ENCODE results near the gene CLASRP.
A peak's percentile ranks its signal among the peaks of the same experiment; 100 is the strongest.
"Not testable (repeated sequence)": the region's sequence is repeated elsewhere in the genome, so short reads cannot be mapped to it uniquely, and the experiment has no call there.

CLASRP gene

GRCh38 chr19:45102481-45102880, 63.6 kb downstream of the CLASRP start:
- H3K27ac Mint-ChIP-seq = no peak overlapping the region
- H3K36me3 Mint-ChIP-seq (ENCODE audit: low read depth) = peaks cover 19% of the 10 kb centered on the region
- H3K9me3 Mint-ChIP-seq = no peaks in the 10 kb centered on the region
- intact Hi-C loops (cut with micrococcal nuclease) = no loop called here
- H3K4me1 Mint-ChIP-seq (ENCODE audit: low read depth) = peaks cover 73% of the 10 kb centered on the region
- no peak overlapping the region for H3K4me3 Mint-ChIP-seq
- H3K27me3 Mint-ChIP-seq = no peaks in the 10 kb centered on the region

DNA sequence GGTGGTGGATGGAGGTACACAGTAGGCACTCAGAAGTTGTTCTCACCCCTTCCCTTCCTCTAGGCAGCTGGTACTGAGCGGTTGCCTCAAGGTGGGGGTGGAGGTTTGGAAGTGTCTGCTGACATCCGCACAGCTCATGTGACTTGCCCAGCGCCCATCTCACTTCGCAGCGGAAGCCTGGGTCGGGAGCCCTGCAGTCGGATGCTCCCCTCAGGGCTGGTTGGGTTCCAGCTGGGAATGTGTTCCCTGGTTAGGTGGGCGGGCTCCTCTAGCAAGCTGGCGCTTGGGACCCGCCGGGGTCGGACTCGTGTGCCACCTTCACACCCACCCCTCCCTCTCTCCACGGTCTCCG, 64.3 kb downstream of the CLASRP start:
- no peak overlapping the region for H3K27ac Mint-ChIP-seq
- H3K27me3 Mint-ChIP-seq = no peaks in the 10 kb centered on the region
- H3K9me3 Mint-ChIP-seq = no peaks in the 10 kb centered on the region
- peaks cover 67% of the 10 kb centered on the region for H3K4me1 Mint-ChIP-seq (ENCODE audit: low read depth)
- peaks cover 18% of the 10 kb centered on the region for H3K36me3 Mint-ChIP-seq (ENCODE audit: low read depth)
- peak overlapping the region; percentile 8 for H3K4me3 Mint-ChIP-seq
- intact Hi-C loops (cut with micrococcal nuclease) = no loop called here

- Mint-ChIP-seq H3K9me3 (no peaks in the 10 kb centered on the region), H3K4me1 (ENCODE audit: low read depth) (peaks cover 63% of the 10 kb centered on the region), H3K27me3 (no peaks in the 10 kb centered on the region), H3K36me3 (ENCODE audit: low read depth) (peaks cover 18% of the 10 kb centered on the region), H3K4me3 (peak overlapping the region; percentile 8), H3K27ac (peak overlapping the region; percentile 14)
- intact Hi-C loops (cut with micrococcal nuclease) = no loop called here
These were observed 64.9 kb downstream of the CLASRP start for GRCh38 chr19:45103508-45104319.

DNA sequence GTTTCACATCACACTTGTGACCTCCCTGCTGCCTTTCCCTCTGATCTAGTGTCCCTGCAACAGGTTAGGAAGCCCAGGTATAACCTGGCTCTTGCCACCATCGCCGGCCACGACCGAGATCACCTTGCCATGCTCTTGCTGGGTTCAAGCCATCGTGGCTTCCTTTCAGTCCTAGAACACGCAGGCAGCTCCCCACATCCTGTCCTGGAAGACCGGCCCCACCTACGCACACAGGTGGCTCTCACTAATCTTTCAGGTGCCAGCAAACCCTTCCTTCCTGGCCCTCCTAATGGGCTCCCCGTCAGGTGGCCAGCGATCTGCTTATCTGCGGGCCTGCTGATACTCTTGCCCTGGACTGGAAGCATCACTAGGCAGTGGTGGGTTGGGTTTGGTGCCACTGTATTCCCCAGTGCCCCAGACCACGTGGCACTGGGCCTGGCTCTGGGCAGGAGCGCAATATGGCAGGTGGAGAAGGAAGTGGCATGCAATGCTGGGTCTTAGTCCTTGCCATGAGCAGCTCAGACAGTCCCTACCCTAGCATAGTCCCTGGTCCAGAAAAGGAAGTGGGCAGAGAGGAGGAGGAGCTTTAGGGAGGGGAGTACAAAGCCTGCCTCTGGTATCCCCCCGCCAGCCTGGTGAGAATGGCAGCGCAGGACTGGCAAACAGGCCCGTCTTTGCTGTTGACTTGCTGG, 66.0 kb downstream of the CLASRP start:
- Mint-ChIP-seq H3K4me1 (ENCODE audit: low read depth) (peaks cover 53% of the 10 kb centered on the region), H3K27ac (peak overlapping the region; percentile 14), H3K4me3 (no peak overlapping the region), H3K9me3 (no peaks in the 10 kb centered on the region), H3K36me3 (ENCODE audit: low read depth) (peaks cover 11% of the 10 kb centered on the region), H3K27me3 (no peaks in the 10 kb centered on the region)
- intact Hi-C loops (cut with micrococcal nuclease) = no loop called here

- H3K27me3 Mint-ChIP-seq; H3K9me3 Mint-ChIP-seq; intact Hi-C loops (cut with micrococcal nuclease); H3K36me3 Mint-ChIP-seq (ENCODE audit: low read depth); H3K27ac Mint-ChIP-seq; H3K4me3 Mint-ChIP-seq: not testable (repeated sequence)
- peaks cover 56% of the 10 kb centered on the region for H3K4me1 Mint-ChIP-seq (ENCODE audit: low read depth)
These were observed 67.5 kb downstream of the CLASRP start for GRCh38 chr19:45106363-45106762.

- Mint-ChIP-seq H3K27ac (no peak overlapping the region), H3K9me3 (no peaks in the 10 kb centered on the region), H3K27me3 (no peaks in the 10 kb centered on the region), H3K4me1 (ENCODE audit: low read depth) (peaks cover 50% of the 10 kb centered on the region), H3K4me3 (no peak overlapping the region), H3K36me3 (ENCODE audit: low read depth) (no peaks in the 10 kb centered on the region)
- intact Hi-C loops (cut with micrococcal nuclease) = no loop called here
These were observed 68.8 kb downstream of the CLASRP start for GRCh38 chr19:45107621-45108150.

DNA sequence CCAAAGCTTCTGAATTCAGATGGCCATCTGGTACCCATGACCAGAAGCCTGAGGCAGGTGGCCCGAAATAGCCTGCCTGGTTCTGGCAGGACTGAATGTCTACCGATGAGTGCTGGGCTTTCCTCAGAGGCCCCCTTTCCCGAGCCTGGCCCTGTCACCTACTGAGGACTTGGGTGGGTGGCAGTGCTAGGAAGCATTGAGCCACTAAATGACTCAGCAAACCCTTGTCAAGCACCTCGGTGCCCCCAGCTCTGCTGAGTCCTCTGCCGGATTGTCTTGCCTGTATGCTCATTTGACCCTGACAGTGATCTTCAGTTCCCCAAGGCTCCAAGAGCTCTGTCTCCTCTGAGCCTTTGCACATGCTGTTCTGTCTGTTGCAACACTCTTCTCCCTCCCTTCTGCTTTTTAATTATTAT, 72.0 kb downstream of the CLASRP start:
- no peaks in the 10 kb centered on the region for H3K36me3 Mint-ChIP-seq (ENCODE audit: low read depth)
- no peaks in the 10 kb centered on the region for H3K9me3 Mint-ChIP-seq
- H3K4me1 Mint-ChIP-seq (ENCODE audit: low read depth) = peaks cover 41% of the 10 kb centered on the region
- no peak overlapping the region for H3K4me3 Mint-ChIP-seq
- intact Hi-C loops (cut with micrococcal nuclease) = no loop called here
- H3K27ac Mint-ChIP-seq = no peak overlapping the region
- no peaks in the 10 kb centered on the region for H3K27me3 Mint-ChIP-seq

- Mint-ChIP-seq H3K36me3 (ENCODE audit: low read depth) (no peaks in the 10 kb centered on the region), H3K4me3 (no peak overlapping the region), H3K27ac (no peak overlapping the region), H3K9me3 (no peaks in the 10 kb centered on the region), H3K4me1 (ENCODE audit: low read depth) (peaks cover 55% of the 10 kb centered on the region), H3K27me3 (no peaks in the 10 kb centered on the region)
- intact Hi-C loops (cut with micrococcal nuclease) = no loop called here
These were observed 73.4 kb downstream of the CLASRP start for GRCh38 chr19:45112111-45112827.

- intact Hi-C loops (cut with micrococcal nuclease) = no loop called here
- Mint-ChIP-seq H3K36me3 (ENCODE audit: low read depth) (no peaks in the 10 kb centered on the region), H3K4me3 (no peak overlapping the region), H3K9me3 (no peaks in the 10 kb centered on the region), H3K4me1 (ENCODE audit: low read depth) (peaks cover 69% of the 10 kb centered on the region), H3K27me3 (peaks cover 5% of the 10 kb centered on the region), H3K27ac (no peak overlapping the region)
These were observed 74.8 kb downstream of the CLASRP start for GRCh38 chr19:45113628-45114027.

GRCh38 chr19:45114116-45114515, 75.3 kb downstream of the CLASRP start:
- Mint-ChIP-seq H3K4me1 (ENCODE audit: low read depth) (peaks cover 74% of the 10 kb centered on the region), H3K27ac (no peak overlapping the region), H3K27me3 (peaks cover 8% of the 10 kb centered on the region), H3K4me3 (no peak overlapping the region), H3K36me3 (ENCODE audit: low read depth) (peaks cover 3% of the 10 kb centered on the region), H3K9me3 (no peaks in the 10 kb centered on the region)
- intact Hi-C loops (cut with micrococcal nuclease) = no loop called here

DNA sequence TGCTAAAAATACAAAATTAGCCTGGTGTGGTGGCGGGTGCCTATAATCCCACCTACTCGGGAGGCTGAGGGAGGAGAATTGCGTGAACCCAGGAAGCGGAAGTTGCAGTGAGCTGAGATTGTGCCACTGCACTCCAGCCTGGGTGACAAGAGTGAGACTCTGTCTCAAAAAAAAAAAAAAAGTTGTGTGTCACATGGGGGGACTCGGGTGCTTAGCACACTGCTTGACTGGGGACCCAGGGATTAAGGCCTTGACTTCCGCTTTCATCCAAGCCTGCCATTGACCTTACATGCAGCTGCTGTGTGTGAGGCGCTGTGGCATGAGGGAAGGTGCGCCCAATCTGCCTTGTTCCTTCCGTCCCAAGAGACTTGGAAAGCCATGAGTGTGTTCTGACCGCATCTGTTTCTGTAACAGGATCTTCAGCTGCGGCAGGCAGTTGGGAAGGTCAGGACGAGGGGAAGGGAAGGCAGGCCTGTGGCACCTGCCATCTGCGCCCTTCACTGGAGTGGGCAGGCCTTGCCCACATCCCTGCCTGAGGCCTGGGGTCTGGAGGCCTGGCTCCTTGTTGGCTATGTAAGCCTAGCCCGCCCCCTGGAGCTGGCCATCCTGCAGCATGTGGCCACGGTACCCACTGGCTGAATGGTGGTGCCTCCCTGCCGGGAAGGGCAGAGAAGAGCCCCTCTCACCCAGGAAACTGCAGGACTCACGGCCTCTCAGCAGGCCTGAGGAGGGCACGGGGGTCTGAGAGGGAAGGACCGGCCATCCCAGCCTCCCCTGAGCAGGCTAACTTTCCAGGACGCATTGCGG, 77.2 kb downstream of the CLASRP start:
- Mint-ChIP-seq H3K4me3 (no peak overlapping the region), H3K9me3 (no peaks in the 10 kb centered on the region), H3K4me1 (ENCODE audit: low read depth) (peaks cover 71% of the 10 kb centered on the region), H3K36me3 (ENCODE audit: low read depth) (peaks cover 8% of the 10 kb centered on the region), H3K27ac (peak overlapping the region; percentile 60), H3K27me3 (peaks cover 8% of the 10 kb centered on the region)
- intact Hi-C loops (cut with micrococcal nuclease) = no loop called here

- Mint-ChIP-seq H3K27ac (no peak overlapping the region), H3K27me3 (peaks cover 8% of the 10 kb centered on the region), H3K4me1 (ENCODE audit: low read depth) (peaks cover 72% of the 10 kb centered on the region)
These were observed 78.3 kb downstream of the CLASRP start for GRCh38 chr19:45117167-45117594.

DNA sequence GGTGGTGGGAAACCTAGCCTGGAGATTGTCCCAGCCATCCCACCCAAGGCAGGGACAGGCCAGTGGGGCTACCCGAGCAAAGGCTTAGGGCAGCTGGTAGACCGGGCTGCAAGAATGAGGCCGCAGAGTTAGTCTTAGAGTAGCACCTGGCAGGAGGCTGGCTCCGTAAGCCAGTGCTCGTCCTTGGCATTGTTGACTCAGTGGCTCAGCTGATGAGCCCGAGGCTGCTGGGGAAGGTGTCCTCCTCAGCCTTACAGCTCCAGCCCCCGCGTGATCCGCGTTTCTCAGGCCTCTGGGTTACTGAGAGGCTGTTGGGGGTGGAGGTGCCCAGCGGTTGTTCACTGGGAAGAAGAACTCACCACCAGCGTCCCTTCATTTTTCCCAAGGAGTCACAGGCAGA, 78.8 kb downstream of the CLASRP start:
- H3K27ac Mint-ChIP-seq = peak overlapping the region; percentile 6
- intact Hi-C loops (cut with micrococcal nuclease) = no loop called here
- peaks cover 8% of the 10 kb centered on the region for H3K27me3 Mint-ChIP-seq
- peaks cover 8% of the 10 kb centered on the region for H3K36me3 Mint-ChIP-seq (ENCODE audit: low read depth)
- H3K4me1 Mint-ChIP-seq (ENCODE audit: low read depth) = peaks cover 72% of the 10 kb centered on the region
- H3K4me3 Mint-ChIP-seq = no peak overlapping the region
- H3K9me3 Mint-ChIP-seq = no peaks in the 10 kb centered on the region

More at GRCh38 chr19:45117167-45117594, 78.3 kb downstream of the CLASRP start:
- Mint-ChIP-seq H3K4me3 (peak overlapping the region; percentile 18), H3K36me3 (ENCODE audit: low read depth) (peaks cover 8% of the 10 kb centered on the region), H3K9me3 (no peaks in the 10 kb centered on the region)
- intact Hi-C loops (cut with micrococcal nuclease) = no loop called here

All from dendritic cell treated with granulocyte-macrophage colony-stimulating factor and Interleukin-4, amounts not matched to agents 40 ng/mL and 50 ng/mL, for 4 days (primary cell).